ENCODE data around the gene CNTD1.

The CNTD1 gene

GRCh38 chr17:42806249-42806648, 7.6 kb downstream of the CNTD1 start:
- DNase-seq (ENCODE audit: low spot score): no peak

GRCh38 chr17:42809250-42809649, 10.6 kb downstream of the CNTD1 start:
- no peak for DNase-seq (ENCODE audit: low spot score)

DNA sequence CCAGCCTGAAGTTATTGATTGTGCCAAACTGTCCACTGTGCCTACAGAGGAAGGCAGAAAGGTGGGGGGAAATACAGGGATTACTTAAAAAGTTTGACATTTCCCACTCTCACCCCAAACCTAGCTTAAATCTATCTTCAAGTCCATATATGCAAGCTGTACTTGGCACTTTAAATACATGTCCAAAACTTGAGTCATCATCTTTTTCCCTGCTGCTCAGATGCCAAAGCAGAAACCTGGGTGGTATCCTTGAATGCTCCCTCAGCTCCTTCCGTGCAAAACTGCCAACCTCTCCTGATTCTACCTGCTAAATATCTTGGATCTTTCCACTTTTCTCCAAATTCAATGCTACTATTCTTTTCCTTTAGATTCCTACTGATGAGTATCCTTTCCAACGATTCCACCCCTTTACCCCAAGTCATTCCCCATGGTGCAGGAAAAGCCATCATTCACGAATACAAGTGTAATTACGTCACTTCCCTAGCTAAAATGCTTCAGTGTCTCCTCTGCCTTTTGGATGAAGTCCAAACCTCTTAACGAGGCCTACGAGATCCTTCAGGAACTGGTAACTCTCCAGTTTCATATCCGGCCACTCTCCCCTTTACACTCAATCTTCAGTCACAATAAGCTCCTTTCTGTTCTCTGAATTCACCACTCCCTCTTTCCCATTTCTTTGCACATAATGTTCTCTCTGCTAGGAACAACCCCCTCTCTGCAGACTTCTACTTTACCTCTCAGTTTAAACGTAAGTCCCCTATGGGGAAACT, 16.2 kb downstream of the CNTD1 start:
- DNase-seq (ENCODE audit: low spot score): no peak

DNA sequence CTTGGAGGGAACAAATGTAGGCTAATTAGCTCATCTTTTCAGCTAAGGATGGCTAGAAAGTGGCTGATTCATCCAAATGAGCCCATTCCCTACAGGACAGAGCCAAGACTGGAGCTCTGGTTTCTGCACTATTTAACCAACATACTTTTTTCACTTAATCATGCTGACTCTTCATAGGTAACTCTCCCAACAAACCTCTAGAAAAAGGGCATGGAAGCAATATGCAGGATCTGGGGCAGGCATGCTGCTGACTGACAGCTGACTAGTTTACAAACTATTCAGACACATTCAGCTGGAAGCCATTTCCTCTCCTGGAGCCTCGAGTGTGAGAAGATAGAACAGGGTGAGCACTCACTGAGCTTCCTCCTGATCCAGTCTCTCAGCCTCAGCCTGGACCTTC, 19.2 kb downstream of the CNTD1 start:
- no peak for DNase-seq (ENCODE audit: low spot score)

- no peak for DNase-seq (ENCODE audit: low spot score)
Observed at GRCh38 chr17:42818379-42818778, 19.7 kb downstream of the CNTD1 start.

DNA sequence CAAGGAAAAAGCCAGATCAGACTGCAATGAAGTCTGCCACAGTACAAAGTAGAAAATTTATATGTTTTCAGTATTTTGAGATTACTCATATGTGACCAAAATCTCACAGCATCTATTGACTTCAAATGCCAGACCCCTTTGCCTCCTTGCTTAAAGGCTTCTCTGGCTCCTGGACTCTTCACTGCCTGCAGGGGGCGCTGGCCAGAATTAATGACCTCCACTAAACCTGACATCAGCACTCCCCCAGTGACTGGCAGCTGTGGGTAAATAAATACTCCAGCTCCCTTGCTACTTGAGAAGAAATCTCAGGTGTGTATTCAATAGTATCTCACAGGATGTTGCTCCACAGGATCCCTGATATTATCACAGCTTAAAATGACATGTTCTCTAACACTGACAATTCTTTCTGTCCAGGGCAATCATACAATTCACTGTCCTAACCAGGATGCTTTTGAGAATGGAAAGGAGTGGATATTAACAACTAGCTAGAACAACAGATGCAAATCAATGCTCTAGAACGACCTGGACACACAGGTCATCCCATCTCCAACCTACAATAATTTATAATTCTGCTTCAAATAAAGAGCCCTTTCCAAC, 21.4 kb downstream of the CNTD1 start:
- DNase-seq (ENCODE audit: low spot score): no peak

DNA sequence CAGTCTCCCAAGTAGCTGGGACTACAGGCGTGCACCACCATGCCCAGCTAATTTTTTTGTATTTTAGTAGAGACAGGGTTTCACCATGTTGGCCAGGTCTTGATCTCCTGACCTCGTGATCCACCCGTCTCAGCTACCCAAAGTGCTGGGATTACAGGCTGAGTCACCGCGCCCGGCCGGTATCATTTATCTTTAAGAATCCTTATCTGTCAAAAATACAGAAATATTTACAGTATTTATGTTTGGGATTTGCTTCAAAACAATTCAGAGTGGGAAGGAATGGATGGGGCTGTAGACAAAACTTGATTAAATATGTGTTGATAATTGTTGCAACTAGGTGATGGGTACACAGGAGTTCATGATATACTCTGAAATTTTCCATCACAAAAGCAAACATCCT, 22.5 kb downstream of the CNTD1 start:
- no peak for DNase-seq (ENCODE audit: low spot score)

DNA sequence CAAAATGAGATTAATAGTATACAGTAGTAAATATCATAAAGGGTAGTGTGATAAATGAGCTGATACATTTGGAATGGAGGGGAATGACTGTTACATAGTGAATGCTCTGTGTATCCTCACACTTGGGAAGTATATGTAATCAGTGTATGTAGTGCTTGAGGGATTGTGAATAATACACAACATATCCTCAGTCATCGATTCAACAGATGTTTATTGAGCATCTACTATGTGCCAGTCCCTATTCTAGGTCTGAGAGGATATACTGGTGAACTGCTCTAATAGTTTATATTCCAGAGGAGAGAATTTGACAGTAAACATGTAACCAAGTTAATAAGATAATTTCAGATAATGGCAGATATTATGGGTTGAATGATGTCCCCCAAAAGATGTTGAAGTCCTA, 28.8 kb downstream of the CNTD1 start:
- no peak for DNase-seq (ENCODE audit: low spot score)

GRCh38 chr17:42830971-42831370, 32.3 kb downstream of the CNTD1 start:
- DNase-seq (ENCODE audit: low spot score): no peak

GRCh38 chr17:42832213-42832933, 33.7 kb downstream of the CNTD1 start:
- DNase-seq (ENCODE audit: low spot score): no peak

- peak; percentile 86 for DNase-seq (ENCODE audit: low spot score)
Observed at GRCh38 chr17:42832934-42833766, 34.5 kb downstream of the CNTD1 start, which contains the start of gene PSME3. TSS of gene PSME3 (plus strand) at chr17:42833397. CDS start at chr17:42833632, 235 bp downstream.

DNA sequence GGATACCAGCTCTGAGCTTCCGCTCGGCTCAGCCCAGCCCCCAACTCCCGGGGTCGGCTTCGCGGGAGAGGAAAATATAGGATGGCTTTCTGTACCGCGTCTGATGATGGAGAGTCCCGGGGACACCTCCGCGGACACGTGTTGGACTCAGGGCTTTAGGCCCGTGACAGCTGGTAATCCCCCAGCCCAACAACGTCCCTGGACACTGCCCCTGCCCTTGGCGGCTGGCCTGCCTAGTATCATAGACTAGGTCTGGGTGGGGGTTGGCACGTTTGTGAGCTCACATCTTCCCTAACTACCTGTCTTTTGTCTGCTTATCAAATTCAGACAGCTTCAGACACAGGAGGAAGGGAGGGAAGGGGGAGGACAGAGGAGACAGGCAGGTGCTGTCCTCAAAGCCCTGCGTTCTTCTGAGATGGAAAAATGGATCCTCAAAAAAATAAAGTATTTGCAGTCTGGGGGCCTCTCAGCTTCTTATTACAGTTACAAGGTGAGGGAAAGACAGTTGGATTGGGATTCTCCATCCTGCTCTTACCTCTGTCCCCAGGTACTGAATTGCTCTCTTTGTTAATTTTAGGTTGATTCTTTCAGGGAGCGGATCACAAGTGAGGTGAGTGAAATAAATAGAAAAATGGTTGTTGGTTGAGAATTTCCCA, 35.2 kb downstream of the CNTD1 start:
- no peak for DNase-seq (ENCODE audit: low spot score)

DNA sequence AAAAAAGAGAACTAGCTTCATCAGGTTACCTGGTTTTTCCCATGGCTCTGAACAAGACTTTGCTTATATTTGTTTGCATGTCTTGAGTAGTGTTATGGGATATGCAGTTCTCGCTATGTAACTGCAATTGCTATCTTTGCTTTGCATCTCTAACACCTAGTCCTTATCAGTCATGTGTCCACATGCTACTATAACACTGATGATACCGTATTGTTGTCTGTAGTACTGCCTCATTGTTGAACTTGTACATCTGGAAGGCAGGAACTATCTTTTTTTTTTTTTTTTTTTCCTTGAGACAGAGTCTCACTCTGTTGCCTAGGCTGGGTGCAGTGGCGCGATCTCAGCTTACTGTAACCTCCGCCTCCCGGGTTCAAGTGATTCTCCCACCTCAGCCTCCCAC, 37.1 kb downstream of the CNTD1 start:
- no peak for DNase-seq (ENCODE audit: low spot score)

- no peak for DNase-seq (ENCODE audit: low spot score)
Observed at GRCh38 chr17:42841975-42842685, 43.5 kb downstream of the CNTD1 start.

- DNase-seq (ENCODE audit: low spot score): peak; percentile 33
Observed at GRCh38 chr17:42843358-42843934, 44.8 kb downstream of the CNTD1 start.

- no peak for DNase-seq (ENCODE audit: low spot score)
Observed at GRCh38 chr17:42844271-42844670, 45.6 kb downstream of the CNTD1 start, which contains the start of gene AOC2. TSS of gene AOC2 (plus strand) at chr17:42844580. CDS start at chr17:42844627, 47 bp downstream.

- no peak for DNase-seq (ENCODE audit: low spot score)
Observed at GRCh38 chr17:42844761-42845555, 46.3 kb downstream of the CNTD1 start.

DNA sequence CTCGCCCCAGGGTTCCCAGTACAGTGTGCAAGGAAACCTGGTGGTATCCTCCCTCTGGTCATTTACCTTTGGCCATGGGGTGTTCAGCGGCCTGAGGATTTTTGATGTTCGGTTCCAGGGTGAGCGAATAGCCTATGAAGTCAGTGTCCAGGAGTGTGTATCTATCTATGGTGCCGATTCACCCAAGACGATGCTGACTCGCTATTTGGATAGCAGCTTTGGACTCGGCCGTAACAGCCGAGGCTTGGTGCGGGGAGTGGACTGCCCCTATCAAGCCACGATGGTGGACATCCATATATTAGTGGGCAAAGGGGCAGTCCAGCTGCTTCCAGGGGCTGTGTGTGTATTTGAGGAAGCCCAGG, 46.9 kb downstream of the CNTD1 start:
- no peak for DNase-seq (ENCODE audit: low spot score)

DNA sequence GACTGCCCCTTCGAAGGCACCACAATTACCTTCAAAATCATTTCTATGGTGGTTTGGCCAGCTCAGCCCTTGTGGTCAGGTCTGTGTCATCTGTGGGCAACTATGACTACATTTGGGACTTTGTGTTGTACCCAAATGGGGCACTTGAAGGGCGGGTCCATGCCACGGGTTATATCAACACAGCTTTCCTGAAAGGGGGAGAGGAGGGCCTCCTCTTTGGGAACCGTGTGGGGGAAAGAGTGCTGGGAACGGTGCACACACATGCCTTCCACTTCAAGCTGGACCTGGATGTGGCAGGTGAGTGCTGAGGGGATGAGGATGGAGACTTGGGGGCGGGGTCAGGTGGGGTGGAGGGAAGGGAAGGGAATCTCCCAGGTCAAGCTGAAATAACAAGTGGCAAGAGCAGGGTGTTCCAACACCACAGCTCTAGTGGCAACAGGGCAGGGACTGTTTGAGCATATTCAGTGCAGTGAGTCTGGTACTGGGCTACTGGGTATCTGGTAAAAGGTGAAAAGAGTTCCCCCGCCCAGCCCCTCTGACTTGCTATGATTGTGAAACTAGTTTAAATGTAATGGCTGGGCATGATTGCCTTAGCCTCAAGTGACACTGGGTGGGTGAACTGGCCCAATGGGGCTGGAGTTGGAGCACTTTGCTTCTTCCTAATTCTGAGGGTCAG, 47.4 kb downstream of the CNTD1 start:
- no peak for DNase-seq (ENCODE audit: low spot score)
